ENCODE measurements around the gene WASF2.

- TF ChIP-seq, protein P1, sequence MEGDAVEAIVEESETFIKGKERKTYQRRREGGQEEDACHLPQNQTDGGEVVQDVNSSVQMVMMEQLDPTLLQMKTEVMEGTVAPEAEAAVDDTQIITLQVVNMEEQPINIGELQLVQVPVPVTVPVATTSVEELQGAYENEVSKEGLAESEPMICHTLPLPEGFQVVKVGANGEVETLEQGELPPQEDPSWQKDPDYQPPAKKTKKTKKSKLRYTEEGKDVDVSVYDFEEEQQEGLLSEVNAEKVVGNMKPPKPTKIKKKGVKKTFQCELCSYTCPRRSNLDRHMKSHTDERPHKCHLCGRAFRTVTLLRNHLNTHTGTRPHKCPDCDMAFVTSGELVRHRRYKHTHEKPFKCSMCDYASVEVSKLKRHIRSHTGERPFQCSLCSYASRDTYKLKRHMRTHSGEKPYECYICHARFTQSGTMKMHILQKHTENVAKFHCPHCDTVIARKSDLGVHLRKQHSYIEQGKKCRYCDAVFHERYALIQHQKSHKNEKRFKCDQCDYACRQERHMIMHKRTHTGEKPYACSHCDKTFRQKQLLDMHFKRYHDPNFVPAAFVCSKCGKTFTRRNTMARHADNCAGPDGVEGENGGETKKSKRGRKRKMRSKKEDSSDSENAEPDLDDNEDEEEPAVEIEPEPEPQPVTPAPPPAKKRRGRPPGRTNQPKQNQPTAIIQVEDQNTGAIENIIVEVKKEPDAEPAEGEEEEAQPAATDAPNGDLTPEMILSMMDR (IDR thresholded peaks at IDR 0.05; ENCODE audit: insufficient read depth, low read length, poor library complexity, severe bottlenecking) = no peak
- TF ChIP-seq EZH2phosphoT487 (conservative IDR thresholded peaks at IDR 0.05; ENCODE audit: low read length) = no peak
These were observed 51.3 kb downstream of the WASF2 start for GRCh38 chr1:27438621-27439061.

Measured in SU-DHL-6 (cell line).